Measurements from ENCODE around the gene SIRPG. TPM values are rescaled to one million over a fixed set of nuclear protein-coding genes. Genes with fewer than 3 reads are reported as not detected.

SIRPG gene
- total and polyA plus RNA-seq, 9 donors, result 0.06 to 1.4 (median 0.24) TPM; not detected in 5

DNA sequence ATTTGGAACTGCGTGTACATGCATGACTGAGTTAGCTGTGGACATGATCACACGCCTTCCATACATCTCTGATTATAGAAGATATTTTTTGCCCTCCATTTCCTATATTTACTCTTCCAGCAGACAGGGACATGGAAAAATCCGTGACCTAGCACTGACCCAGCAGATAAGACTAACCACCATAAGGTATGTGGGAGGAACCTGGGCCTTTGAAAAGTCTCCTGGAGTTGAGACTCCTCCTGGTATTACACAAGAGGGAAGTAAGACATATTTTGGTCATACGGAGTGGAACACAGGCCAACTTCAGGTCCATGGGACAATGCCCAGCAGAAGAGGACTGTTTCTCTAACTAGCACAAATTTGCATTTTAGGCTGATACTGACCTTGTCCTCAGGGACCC lies 24.0 kb downstream of the SIRPG start:
- Histone ChIP-seq H3K9me3 (no peaks in the 10 kb centered on the region), H3K4me3 (no peak overlapping the region), H3K36me3 (no peaks in the 10 kb centered on the region), H3K4me1 (ENCODE audit: insufficient read depth) (no peaks in the 10 kb centered on the region), H3K27me3 (no peaks in the 10 kb centered on the region), H3K27ac (no peak overlapping the region)
- TF ChIP-seq POLR2A (IDR thresholded peaks at IDR 0.05) (no peak), EP300 (IDR thresholded peaks at IDR 0.05) (no peak)
- 47 to 62% (median 52%) methylated on average over 4 of the region's 4 CpGs for WGBS, 3 donors
- intact Hi-C loops (cut with DNase I), result no loop called here
- no peak for DNase-seq

DNA sequence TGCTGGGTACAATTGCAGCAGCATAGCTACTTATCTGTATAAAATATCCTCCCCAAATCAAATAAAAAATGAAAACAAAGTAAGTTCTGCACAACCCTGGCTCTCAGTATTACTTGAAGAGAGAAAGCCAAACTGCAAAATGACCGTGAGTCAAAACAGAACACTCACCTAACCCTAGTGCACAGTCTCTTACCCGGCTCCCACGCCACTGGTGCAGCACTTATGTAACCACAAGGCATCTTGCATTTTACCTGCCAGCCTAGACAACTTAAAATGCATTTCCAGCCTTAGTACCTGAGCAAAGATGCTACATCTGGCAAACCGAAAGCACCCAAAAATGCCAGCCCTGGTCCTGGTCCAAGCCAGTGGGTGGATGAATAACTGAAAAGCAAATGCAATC lies 25.4 kb downstream of the SIRPG start:
- no peaks in the 10 kb centered on the region for H3K9me3 ChIP-seq
- H3K4me3 ChIP-seq, result no peak overlapping the region
- intact Hi-C loops (cut with DNase I), result no loop called here
- H3K36me3 ChIP-seq, result no peaks in the 10 kb centered on the region
- WGBS, 3 donors, result 73 to 77% (median 73%) methylated on average over 4 of the region's 4 CpGs
- no peak for TF ChIP-seq EP300 (IDR thresholded peaks at IDR 0.05)
- TF ChIP-seq, protein P1, sequence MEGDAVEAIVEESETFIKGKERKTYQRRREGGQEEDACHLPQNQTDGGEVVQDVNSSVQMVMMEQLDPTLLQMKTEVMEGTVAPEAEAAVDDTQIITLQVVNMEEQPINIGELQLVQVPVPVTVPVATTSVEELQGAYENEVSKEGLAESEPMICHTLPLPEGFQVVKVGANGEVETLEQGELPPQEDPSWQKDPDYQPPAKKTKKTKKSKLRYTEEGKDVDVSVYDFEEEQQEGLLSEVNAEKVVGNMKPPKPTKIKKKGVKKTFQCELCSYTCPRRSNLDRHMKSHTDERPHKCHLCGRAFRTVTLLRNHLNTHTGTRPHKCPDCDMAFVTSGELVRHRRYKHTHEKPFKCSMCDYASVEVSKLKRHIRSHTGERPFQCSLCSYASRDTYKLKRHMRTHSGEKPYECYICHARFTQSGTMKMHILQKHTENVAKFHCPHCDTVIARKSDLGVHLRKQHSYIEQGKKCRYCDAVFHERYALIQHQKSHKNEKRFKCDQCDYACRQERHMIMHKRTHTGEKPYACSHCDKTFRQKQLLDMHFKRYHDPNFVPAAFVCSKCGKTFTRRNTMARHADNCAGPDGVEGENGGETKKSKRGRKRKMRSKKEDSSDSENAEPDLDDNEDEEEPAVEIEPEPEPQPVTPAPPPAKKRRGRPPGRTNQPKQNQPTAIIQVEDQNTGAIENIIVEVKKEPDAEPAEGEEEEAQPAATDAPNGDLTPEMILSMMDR (IDR thresholded peaks at IDR 0.05), result no peak
- TF ChIP-seq POLR2A (IDR thresholded peaks at IDR 0.05), result no peak
- no peaks in the 10 kb centered on the region for H3K4me1 ChIP-seq (ENCODE audit: insufficient read depth)
- no peaks in the 10 kb centered on the region for H3K27me3 ChIP-seq
- DNase-seq, result no peak
- no peak overlapping the region for H3K27ac ChIP-seq

DNA sequence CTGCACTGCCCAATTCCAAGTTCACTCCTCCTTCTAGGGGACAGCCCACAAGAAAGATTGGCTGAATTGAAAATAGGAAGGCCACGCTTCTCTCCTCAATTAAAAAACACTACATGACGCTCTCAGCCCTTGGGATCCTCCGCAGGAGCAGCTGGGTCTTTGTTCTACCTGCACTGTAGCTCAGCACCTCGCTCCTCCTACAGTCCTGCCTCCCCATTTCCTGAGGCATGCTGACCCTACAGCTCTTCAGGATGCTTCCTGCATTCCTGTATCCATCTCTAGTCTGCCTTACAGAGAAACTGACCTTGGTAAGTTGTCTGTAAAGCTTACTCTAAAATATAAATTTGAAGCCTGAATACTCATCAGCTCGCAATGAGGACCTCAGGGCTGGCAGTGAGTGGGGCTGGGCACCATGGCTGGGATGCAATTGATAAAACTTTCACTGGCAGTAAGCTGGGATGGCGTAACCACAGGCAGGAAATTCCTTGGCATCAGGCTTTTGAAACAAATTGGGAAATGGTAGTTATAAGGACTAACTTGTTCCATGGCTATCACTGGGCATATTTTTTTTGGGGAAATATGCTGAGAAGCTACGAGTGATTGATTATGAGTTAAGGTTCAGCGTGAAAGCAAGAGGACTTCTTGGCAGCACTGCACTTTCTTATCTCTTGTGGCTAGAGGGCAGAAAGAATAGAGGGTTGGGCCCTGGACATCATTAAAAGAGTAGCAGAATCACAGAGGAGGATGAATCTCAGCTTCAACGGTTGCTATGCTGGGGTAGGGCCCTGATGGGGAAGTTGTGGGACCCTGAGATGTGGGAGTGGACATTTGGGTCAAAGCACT lies 26.0 kb downstream of the SIRPG start:
- Histone ChIP-seq H3K4me3 (no peak overlapping the region), H3K27ac (no peak overlapping the region), H3K4me1 (ENCODE audit: insufficient read depth) (no peaks in the 10 kb centered on the region), H3K27me3 (no peaks in the 10 kb centered on the region), H3K36me3 (no peaks in the 10 kb centered on the region), H3K9me3 (no peaks in the 10 kb centered on the region)
- DNase-seq, result no peak
- WGBS, 3 donors, result 32 to 47% (median 45%) methylated on average over 9 of the region's 9 CpGs
- TF ChIP-seq EP300 (IDR thresholded peaks at IDR 0.05) (no peak), POLR2A (IDR thresholded peaks at IDR 0.05) (no peak)
- intact Hi-C loops (cut with DNase I), result no loop called here

DNA sequence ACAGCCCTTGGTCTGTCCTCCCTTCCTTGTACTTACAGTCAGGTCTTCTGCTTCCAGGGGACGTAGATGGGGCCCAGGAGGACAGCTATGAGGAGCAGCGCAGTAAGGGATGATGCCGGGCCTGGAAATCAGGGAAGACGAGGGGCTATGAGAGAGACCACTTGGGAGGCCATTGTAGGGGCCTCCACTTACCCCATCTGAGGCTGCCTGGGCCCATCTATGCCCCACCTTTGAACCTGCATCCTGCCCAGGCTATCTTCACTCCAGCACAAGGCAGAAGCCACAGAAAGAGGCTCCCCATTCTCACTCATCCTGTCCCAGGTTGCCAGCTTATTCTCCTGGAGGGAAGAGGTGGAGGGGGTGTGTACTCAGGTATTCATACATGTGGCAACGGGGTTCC lies 27.4 kb downstream of the SIRPG start:
- 77 to 87% (median 80%) methylated on average over 4 to 5 of the region's 5 CpGs for whole genome bisulfite sequencing, 3 donors
- DNase-seq, result no peak
- Histone ChIP-seq H3K36me3 (no peaks in the 10 kb centered on the region), H3K27ac (no peak overlapping the region), H3K27me3 (no peaks in the 10 kb centered on the region), H3K9me3 (no peaks in the 10 kb centered on the region), H3K4me1 (ENCODE audit: insufficient read depth) (no peaks in the 10 kb centered on the region), H3K4me3 (no peak overlapping the region)
- intact Hi-C loops (cut with DNase I), result no loop called here
- TF ChIP-seq, protein P1 (IDR thresholded peaks at IDR 0.05), result no peak
- TF ChIP-seq EP300 (IDR thresholded peaks at IDR 0.05) (no peak), POLR2A (IDR thresholded peaks at IDR 0.05) (no peak)

DNA sequence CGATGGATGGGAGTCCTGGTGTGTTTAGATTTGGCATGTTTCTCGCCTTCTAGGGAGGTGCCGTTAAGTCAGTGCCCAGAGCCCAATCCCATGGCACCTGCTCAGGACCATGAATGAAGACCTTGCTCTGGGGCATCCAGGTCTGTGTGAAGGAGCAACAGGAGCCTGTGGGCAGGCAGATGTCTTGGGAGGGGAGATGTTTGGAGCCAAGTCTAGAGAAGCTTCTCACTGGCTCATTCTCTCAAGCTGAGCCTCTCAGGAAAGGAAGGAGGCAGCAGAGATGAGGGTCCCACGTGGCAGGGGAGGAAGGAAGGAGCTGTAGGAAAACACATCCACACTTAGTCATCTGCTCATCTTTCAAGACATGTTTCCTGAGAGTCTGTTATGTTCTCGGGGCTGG lies 28.3 kb downstream of the SIRPG start:
- DNase-seq, result no peak
- 62 to 77% (median 67%) methylated on average over 5 of the region's 5 CpGs for WGBS, 3 donors
- H3K9me3 ChIP-seq, result no peaks in the 10 kb centered on the region
- H3K27ac ChIP-seq, result no peak overlapping the region
- H3K27me3 ChIP-seq, result no peaks in the 10 kb centered on the region
- H3K4me3 ChIP-seq, result no peak overlapping the region
- intact Hi-C loops (cut with DNase I), result loop anchor here in 1 of 4 donors (10.0 kb wide), 1 partner anchor 755 kb away; the partner anchor contains the start of gene TGM6
- TF ChIP-seq EP300 (IDR thresholded peaks at IDR 0.05) (no peak), POLR2A (IDR thresholded peaks at IDR 0.05) (no peak)
- TF ChIP-seq, protein P1 (IDR thresholded peaks at IDR 0.05), result no peak
- H3K36me3 ChIP-seq, result no peaks in the 10 kb centered on the region
- H3K4me1 ChIP-seq (ENCODE audit: insufficient read depth), result no peaks in the 10 kb centered on the region
